ENCODE data around the gene NALCN. TPM values are rescaled to one million over a fixed set of nuclear protein-coding genes. Genes with fewer than 3 reads are reported as not detected.

Gene NALCN
- total and polyA plus RNA-seq, 2 of the 8 experiments (the other 6 are each of a cell fraction or from before 2014, with no cell fraction given), result 0.26 to 0.54 TPM

DNA sequence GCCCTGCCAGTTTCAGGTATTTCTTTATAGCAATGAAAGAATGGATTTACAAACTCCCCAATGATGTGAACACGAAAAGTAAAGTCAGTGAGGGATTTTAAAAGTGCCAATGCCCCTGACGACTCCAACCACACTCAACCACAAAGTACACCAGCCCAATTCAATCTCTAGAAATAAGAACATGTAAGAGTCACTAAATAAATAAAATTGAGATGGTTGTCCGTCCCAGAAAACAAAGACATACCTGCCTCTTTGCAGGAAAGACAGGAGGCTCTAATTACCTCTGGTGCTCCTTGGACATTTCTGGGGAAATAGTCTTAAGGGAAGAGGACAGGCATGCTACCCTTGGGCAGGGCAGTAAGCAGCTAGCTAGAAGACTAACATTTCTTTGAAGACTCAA, 55.8 kb downstream of the NALCN start (continued):
- no peak for TF ChIP-seq EP300 (IDR thresholded peaks at IDR 0.05; ENCODE audit: borderline replicate concordance in 1 of 2, low read depth in 2 of 2, low read length in 2 of 2)
- TF ChIP-seq GTF2F1 (IDR thresholded peaks at IDR 0.05; ENCODE audit: borderline replicate concordance, low read depth, low read length), result no peak
- TF ChIP-seq JUN (IDR thresholded peaks at IDR 0.05; ENCODE audit: low read depth, low read length), result no peak

All from H1 (cell line).